Measurements from ENCODE around the gene NCKAP5.

DNA sequence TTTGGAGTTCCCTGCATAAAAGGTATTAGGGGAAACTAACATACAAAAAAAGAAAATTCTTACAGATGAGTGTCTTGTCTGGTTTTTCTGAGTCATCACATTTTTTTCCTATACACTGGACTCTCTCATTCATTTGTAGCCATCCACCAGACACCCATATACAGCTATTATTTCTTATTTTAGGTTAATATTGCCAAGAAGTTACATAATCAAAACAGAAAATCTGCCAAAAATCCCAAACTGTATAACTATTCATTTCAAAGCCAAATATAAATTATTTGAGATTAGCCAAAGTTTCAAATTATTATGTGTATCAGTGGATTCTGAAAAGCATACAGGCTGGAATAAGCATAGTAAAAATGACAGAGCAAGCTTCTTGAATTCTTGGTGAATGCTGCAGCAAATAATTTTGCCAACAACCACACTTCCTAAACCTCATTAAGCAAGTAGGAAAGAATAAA, 191.2 kb downstream of the NCKAP5 start:
- TF ChIP-seq, protein P1, sequence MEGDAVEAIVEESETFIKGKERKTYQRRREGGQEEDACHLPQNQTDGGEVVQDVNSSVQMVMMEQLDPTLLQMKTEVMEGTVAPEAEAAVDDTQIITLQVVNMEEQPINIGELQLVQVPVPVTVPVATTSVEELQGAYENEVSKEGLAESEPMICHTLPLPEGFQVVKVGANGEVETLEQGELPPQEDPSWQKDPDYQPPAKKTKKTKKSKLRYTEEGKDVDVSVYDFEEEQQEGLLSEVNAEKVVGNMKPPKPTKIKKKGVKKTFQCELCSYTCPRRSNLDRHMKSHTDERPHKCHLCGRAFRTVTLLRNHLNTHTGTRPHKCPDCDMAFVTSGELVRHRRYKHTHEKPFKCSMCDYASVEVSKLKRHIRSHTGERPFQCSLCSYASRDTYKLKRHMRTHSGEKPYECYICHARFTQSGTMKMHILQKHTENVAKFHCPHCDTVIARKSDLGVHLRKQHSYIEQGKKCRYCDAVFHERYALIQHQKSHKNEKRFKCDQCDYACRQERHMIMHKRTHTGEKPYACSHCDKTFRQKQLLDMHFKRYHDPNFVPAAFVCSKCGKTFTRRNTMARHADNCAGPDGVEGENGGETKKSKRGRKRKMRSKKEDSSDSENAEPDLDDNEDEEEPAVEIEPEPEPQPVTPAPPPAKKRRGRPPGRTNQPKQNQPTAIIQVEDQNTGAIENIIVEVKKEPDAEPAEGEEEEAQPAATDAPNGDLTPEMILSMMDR (IDR thresholded peaks at IDR 0.05 in 4 of 5, conservative IDR thresholded peaks at IDR 0.05 in 1 of 5) = no peak
- TF ChIP-seq POLR2A (IDR thresholded peaks at IDR 0.05) = no peak
